Neural progenitor cell (in vitro differentiated cells): ENCODE data around the gene PKHD1.

Experiments
- CTCF ChIP-seq: fragments of 200-600 bp; sonication (generic); IDR thresholded peaks from 2 replicates; pipeline ENCODE4 v1.5.1; 2017; ENCODE audit warnings: antibody characterized with exemption, mild to moderate bottlenecking
- EZH2 ChIP-seq: fragments of 200-600 bp; sonication (generic); IDR thresholded peaks from 2 replicates; pipeline ENCODE4 v1.6.1; 2017; ENCODE audit warnings: antibody characterized with exemption, mild to moderate bottlenecking, moderate library complexity

DNA sequence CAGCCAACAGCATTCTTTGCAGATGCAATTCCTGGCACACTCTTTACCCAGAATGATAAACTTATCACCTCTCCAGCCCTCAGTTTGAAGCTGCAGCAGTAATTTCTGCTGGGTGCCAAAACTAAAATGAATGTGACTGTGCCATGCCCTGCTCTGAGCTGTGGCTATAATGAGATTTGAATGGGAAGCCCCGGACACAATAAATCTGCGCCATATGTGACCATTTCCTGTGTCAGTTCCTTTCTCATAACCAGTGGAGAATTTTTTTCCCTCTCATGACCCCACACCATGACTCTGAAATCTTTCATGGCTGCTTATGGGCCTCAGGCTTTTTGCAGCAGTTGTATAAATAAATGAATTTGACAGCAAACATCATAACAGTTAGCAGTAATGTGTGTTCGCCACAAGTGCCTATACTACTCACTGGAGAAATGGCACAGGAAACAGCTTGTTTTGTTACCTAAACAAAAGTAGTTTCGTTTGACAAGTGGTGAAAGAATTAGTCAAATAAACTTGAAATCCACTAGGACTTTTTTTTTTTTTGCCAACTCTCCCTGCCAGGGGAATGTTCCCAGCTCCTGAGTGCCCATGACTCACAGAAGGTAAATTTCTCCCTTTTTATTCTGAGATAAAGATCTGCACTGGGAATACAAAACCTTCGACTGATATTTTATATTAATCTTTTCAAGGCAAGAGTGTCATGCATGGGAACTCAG is 408.4 kb downstream of the PKHD1 start:
- TF ChIP-seq CTCF, result no peak
- no peak for TF ChIP-seq EZH2
